Cardiac fibroblast (primary cell): ENCODE results near the gene PARD6G.
A peak's percentile ranks its signal among the peaks of the same experiment; 100 is the strongest.

Experiments used
- DNase-seq, 2 donors: peaks; one replicate each; pipeline versions ENCODE4 v3.0.0 to v3.0.0-alpha.2; 2010; ENCODE audit warnings: low read depth in 2 of 2
- H3K4me3 ChIP-seq, 2 donors: replicated peaks in 1 of 2; 1 replicate in 1 of 2; 2 replicates in 1 of 2; pipeline ENCODE4 v1.5.1; 2011; ENCODE audit warnings: low read depth in 2 of 2, low read length in 2 of 2, mild to moderate bottlenecking in 2 of 2, moderate library complexity in 1 of 2
- CTCF ChIP-seq: IDR thresholded peaks from one replicate; pipeline ENCODE4 v1.5.1; 2011; ENCODE audit warnings: low read depth, mild to moderate bottlenecking, low read length, inconsistent platforms

The PARD6G gene

GRCh38 chr18:80200932-80201672 lies 46.2 kb downstream of the PARD6G start:
- H3K4me3 ChIP-seq, result no peak overlapping the region
- no peak for DNase-seq
- no peak for TF ChIP-seq CTCF

- DNase-seq, result no peak
- TF ChIP-seq CTCF, result no peak
- no peak overlapping the region for H3K4me3 ChIP-seq
Observed at GRCh38 chr18:80200171-80200931, 47.0 kb downstream of the PARD6G start.

GRCh38 chr18:80198994-80199748 lies 48.1 kb downstream of the PARD6G start:
- TF ChIP-seq CTCF, result no peak
- no peak for DNase-seq
- H3K4me3 ChIP-seq, result no peak overlapping the region

- no peak for DNase-seq
- H3K4me3 ChIP-seq, result no peak overlapping the region
- TF ChIP-seq CTCF, result no peak
Observed at GRCh38 chr18:80198391-80198790, 48.9 kb downstream of the PARD6G start.

GRCh38 chr18:80197528-80197927 lies 49.8 kb downstream of the PARD6G start:
- TF ChIP-seq CTCF, result no peak
- H3K4me3 ChIP-seq, result no peak overlapping the region
- DNase-seq, result no peak

- no peak overlapping the region for H3K4me3 ChIP-seq
- TF ChIP-seq CTCF, result no peak
- DNase-seq, result peak; percentile 22 to 37
Observed at GRCh38 chr18:80196528-80197320, 50.6 kb downstream of the PARD6G start.
